Fibroblast of skin of left biceps (primary cell): ENCODE measurements around the gene CYBRD1.

Experiments used
- DNase-seq, 2 experiments: peaks; one replicate each; pipeline ENCODE4 v3.0.0-alpha.2; 2013; ENCODE audit warnings: low read depth in 2 of 2

The CYBRD1 gene

GRCh38 chr2:171553858-171554257 is 31.6 kb downstream of the CYBRD1 start:
- DNase-seq, result no peak

DNA sequence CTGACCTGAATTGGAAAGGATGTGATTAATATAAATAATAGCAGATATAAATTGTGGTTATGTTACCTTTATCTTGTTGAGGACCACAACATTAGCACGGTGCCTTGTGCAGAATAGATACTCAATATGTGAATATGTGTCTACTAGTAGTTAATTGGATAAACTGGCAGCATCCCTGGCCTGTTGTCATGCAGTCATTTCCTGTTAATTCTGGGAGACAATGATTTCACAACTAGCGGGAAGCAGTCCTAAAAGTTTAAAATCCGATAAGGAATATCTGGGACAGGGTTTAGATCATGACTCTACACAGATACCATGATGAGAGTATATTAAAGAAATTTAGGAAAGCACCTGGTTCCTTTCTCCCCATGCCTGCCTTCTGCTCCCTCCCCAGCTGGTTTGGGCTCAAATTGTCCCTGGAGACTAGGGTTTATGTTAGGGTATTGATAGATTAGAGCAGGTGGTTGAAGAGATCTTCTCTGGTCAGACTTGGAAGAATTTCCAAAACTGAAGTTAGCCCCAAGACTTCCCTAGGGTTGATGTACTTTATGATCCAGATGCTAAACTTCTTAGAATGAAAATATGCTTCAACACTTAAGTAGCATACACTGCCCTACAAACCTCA is 32.8 kb downstream of the CYBRD1 start:
- DNase-seq, result no peak

- no peak for DNase-seq
Measured at GRCh38 chr2:171557363-171557762, 35.1 kb downstream of the CYBRD1 start.

DNA sequence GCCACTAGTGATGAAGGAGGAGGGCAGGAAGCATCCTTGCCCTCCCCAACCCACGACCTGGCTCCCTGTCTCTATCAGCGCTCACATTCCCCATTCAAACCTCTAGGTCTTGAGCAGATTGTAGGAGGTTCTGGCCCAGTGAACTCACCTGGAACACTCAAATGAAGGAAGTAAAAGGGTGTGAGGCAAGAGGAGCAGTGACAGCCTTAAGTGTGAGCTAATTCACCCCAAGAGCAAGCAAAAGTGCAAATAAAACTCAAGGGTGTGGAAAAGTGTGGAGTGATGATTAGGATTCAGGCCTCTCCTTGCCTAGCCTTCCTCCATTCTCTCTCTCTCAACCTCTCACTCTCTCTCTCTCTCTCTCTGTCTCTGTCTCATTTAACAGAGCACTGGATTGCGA is 41.0 kb downstream of the CYBRD1 start:
- no peak for DNase-seq

- no peak for DNase-seq
Measured at GRCh38 chr2:171564463-171564862, 42.2 kb downstream of the CYBRD1 start.

- DNase-seq, result no peak
Measured at GRCh38 chr2:171566057-171566456, 43.8 kb downstream of the CYBRD1 start.

DNA sequence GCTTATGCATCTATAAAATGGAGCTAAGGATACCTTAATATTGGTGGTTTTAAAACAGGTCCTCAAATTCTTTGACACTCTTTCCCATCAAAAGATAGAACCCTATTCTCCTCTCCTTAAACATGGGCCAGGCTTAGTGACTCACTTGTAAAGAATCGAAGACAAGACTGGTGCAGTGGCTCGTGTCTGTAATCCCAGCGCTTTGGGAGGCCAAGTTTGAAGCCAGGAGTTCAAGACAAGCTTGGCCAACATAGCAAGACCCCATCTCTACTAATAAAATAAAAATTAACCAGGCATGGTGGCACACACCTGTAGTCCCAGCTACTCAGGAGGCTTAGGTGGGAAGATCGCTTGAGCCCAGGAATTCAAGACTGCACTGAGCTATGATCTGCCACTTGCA is 44.5 kb downstream of the CYBRD1 start:
- DNase-seq, result no peak

- no peak for DNase-seq
Measured at GRCh38 chr2:171568089-171568488, 45.8 kb downstream of the CYBRD1 start.

DNA sequence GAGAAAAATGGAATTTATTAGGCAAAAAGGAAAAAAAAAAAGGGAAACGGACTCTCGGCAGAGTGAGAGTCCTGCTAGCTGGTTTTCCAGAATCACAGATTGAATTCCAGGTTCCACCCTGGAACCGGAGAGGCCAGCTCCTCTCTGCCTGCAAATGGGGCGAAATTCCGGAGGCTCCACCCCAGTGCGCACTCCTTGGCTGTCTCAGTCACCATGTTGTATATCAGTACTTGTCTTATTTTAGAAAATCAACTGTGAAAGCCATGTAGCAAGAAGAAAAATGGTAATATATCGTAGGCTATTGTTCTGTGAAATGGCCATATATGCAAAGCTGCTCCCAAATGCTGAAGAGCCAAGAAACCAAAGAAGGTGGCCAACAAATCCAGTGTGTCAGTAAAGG is 49.4 kb downstream of the CYBRD1 start:
- DNase-seq, result no peak

DNA sequence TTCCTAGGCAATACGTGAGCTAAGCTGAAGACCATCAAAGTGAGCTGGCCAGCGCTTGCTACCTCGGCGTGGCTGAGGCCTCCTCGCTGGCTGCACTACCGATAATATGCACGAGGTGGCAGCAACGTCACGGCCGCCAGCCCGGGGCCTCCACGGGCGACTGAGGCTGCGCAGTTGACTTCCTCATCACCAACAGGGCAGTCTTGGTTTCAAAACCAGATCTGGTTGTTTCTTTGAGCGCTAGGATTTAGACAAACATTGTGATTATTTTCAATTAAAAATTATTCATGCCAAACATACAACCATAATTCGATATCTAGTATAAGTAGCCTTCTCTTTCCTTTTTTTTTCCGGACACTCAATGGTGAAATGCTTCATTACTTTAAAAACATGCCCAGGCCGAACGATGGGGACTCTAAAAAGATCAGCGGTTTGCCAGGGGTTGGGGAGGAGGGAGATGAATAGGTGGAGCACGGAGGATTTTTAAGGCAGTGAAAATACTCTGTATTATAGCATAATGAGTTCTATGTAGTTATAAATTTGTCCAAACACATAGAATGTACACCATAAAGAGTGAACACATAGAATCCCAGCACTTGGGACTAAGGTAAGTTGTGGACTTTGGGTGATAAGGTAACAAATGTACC is 52.0 kb downstream of the CYBRD1 start:
- peak; percentile 31 to 33 for DNase-seq

GRCh38 chr2:171575606-171576005 is 53.3 kb downstream of the CYBRD1 start:
- DNase-seq, result no peak

DNA sequence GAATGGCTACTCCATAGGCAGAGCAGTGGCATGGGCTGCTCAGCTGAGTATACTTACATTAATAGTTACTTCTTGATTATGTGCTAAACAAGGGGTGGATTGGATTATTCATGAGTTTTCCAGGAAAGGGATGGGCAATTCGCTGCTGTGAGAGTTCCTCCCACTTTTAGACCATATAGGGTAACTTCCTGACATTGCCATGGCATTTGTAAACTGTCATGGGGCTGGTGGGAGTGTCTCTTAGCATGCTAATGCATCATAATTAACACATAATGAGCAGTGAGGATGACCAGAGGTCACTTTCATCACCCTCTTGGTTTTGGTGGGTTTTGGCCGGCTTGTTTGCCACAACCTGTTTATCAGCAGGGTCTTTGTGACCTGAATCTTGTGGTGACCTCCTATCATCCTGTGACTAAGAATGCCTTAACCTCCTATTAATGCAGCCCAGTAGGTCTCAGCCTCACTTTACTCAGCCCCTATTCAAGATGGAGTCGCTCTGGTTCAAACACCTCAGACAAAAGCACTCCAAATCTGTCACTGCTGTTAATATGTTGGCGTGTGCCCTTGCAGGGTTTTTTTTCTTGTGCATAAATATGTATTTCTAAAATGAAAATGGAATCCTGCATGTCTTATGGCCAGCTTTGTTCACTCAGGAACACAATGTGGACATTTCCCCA is 56.0 kb downstream of the CYBRD1 start:
- DNase-seq, result no peak

DNA sequence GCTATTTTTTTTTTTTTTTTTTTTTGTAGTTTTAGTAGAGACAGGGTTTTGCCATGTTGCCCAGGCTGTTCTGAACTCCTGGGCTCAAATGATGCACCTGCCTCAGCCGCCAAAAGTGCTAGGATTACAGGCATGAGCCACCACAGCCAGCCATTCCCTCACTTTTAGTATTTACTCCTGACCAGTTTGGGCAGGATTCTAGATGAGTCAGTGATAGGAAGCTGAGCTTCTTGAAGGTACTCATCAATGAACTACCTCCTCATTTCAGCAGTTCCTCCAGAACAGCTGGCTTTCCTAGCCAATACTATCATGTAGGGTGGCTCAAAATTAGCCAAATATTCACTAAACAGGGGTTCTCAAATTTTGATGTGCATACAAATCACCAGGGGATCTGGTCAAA is 57.2 kb downstream of the CYBRD1 start:
- no peak for DNase-seq

- no peak for DNase-seq
Measured at GRCh38 chr2:171583566-171583965, 61.3 kb downstream of the CYBRD1 start.

DNA sequence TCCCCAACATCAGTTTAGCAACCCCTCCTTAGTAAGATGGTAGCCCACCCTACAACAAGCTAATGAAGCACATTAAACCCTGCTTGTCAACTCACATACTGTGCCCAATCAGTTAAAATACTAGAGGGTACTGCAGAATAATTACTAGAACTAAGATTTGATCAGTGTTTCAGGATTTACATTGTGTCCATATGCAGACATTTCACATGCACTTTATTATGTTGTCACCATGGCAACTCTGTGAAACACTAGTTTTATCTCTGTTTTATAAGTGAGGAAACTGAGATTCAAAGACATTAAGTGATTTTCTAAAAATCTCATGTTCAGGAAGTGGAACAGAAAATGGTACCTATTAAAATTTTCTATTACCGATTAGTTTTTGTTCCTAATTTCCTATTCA is 61.7 kb downstream of the CYBRD1 start:
- no peak for DNase-seq

DNA sequence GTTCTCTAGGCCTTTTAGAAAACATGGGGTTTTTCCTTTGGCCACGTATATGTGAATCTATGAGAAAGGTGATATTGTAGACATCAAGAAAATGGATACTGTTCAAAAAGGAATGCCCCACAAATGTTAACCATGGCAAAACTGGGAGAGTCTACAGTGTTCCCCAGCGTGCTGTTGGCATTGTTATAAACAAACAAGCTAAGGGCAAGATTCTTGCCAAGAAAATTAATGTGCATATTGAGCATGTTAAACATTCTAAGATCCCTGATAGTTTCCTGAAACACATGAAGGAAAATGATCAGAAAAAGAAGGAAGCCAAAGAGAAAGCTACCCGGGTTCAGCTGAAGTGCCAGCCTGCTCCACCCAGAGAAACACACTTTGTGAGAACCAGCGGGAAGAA is 64.9 kb downstream of the CYBRD1 start:
- DNase-seq, result no peak

DNA sequence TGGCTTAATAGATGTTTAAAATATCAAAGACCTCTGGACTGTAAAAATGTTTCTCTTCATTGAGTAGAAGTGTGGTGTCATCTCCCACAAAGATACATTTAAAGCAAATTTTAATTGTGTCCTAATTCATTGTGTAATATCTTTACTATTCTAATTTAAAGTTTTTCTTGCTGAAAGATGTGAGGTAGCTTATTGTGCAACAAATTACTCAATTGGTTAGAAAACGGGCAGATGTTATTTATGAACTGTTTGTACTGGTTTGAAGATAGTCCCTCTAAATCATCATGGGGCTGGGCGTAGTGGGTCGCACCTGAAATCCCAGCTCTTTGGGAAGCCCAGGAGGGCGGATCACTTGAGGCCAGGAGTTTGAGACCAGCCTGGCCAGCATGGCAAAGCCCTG is 65.3 kb downstream of the CYBRD1 start:
- DNase-seq, result no peak

- no peak for DNase-seq
Measured at GRCh38 chr2:171590116-171590515, 67.8 kb downstream of the CYBRD1 start.

GRCh38 chr2:171592036-171592555 is 69.8 kb downstream of the CYBRD1 start:
- DNase-seq, result no peak

DNA sequence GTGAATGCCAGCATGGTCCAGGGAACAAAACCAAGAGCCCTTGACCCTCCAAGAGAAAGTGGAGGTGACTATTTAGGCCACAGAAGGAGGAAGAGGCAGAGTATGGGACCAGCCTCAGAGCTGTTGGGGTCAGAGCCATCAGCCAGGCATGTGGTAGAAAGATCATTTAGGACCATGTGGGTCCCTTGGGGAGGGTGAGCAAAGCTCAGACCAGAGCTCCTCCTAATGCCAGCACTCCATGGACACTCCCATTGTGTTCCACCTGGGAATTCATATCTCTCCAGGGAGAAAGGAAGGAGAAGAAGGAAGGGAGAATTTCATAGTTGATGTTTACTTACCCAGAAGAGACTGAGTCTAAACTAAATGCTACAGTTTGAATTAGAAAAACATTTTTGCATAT is 73.2 kb downstream of the CYBRD1 start:
- DNase-seq, result no peak

- peak; percentile 75 to 78 for DNase-seq
Measured at GRCh38 chr2:171595896-171596295, 73.6 kb downstream of the CYBRD1 start.

GRCh38 chr2:171598713-171599319 is 76.5 kb downstream of the CYBRD1 start:
- peak in 1 of 2 experiments; percentile 36 for DNase-seq

DNA sequence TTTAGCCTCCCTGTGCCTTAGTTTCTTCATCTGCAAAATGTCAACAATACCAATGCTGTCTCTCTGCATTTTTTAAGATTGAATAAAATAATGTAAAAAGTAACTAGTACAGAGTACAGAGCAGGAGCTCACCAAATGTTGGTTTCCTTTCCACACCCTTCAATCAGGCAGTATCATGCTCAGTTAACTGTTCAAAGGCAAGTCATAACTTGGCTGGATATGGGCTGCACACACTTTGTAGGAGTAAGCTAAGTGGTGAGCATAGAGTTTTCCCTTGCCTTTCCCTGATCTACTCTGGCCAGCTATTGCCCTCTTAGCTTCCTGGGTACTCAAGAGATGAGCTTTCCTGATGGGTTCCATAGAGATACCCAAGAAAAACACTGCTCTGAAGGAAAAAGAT is 77.9 kb downstream of the CYBRD1 start:
- no peak for DNase-seq
